Measurements from ENCODE around the gene MYOD1.

DNA sequence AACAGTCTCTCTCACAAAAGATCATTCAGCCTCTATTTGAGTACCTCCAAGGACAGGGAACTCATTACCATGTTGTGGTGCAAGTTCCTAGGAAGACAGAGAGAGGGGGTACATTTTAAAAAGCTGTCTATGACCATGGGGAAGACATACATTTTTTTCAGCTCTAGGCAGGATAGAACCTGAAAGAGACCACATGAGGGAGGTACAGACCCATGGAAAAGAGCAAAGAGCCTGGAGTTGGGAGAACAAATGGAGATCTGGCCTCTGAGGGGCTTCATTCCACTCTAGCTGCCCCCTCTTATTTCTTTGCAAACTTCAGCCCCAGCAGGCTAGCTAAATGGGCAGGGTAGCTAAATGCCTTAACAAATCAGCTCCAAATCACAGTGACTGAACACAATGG is 51.5 kb downstream of the MYOD1 start:
- TF ChIP-seq, protein P1, sequence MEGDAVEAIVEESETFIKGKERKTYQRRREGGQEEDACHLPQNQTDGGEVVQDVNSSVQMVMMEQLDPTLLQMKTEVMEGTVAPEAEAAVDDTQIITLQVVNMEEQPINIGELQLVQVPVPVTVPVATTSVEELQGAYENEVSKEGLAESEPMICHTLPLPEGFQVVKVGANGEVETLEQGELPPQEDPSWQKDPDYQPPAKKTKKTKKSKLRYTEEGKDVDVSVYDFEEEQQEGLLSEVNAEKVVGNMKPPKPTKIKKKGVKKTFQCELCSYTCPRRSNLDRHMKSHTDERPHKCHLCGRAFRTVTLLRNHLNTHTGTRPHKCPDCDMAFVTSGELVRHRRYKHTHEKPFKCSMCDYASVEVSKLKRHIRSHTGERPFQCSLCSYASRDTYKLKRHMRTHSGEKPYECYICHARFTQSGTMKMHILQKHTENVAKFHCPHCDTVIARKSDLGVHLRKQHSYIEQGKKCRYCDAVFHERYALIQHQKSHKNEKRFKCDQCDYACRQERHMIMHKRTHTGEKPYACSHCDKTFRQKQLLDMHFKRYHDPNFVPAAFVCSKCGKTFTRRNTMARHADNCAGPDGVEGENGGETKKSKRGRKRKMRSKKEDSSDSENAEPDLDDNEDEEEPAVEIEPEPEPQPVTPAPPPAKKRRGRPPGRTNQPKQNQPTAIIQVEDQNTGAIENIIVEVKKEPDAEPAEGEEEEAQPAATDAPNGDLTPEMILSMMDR (IDR thresholded peaks at IDR 0.05) = no peak
- no peak for TF ChIP-seq POLR2A (IDR thresholded peaks at IDR 0.05)

All from gastroesophageal sphincter (tissue), 3 donors.